ENCODE data around the gene STX8.

STX8 gene

DNA sequence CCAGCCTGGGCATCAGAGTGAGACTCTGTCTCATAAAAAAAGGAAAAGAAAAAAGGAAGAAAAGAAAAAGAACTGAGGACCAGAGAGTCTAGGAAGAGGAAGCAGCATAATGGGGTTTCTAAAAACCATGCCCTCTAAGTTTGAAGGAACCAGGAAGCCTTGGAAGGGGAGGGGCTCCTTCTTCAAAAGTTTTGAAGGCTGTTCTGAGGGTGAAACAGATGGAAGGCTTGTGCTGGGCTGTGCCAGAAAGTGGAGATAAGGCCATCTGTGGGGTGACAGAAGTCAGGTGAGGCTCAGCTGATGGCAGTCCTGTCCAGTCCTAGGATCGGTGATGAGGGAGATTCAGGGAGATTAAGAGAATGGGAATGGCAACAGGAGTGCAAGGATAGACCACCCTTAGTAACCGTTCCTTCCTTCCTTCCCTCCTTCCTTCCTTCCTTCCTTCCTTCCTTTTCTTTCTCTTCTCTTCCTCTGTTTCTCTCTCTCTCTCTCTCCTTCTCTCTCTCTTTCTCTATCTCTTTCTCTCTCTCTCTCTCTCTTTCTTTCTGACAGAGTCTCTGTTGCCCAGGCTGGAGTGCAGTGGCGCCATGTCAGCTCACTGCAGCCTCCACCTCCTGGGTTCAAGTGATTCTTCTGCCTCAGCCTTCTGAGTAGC, 371.7 kb downstream of the STX8 start:
- DNase-seq (ENCODE audit: extremely low spot score, insufficient read length, low read depth): no peak

DNA sequence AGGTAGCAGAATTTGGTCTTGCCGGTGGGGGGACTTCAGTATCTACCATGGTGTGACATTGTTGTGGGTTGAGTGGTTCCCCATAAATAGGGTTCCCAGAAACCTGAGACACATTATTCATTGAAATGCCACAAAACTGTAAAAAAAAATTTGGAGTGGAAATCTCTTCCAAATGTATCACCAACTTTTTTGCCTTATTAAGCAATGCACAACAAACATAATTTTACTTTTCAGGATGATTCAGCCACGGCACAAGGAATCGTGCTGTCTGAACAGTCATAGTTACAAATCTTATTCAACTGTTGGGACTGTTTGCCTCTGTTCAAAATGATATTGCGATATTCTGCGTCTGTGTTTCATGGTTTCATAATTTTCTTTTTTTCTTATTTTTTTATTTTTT, 373.1 kb downstream of the STX8 start:
- no peak for DNase-seq (ENCODE audit: extremely low spot score, insufficient read length, low read depth)
- FAIRE-seq: no peak

More for the DNA sequence above, 371.7 kb downstream of the STX8 start:
- no peak for FAIRE-seq

DNA sequence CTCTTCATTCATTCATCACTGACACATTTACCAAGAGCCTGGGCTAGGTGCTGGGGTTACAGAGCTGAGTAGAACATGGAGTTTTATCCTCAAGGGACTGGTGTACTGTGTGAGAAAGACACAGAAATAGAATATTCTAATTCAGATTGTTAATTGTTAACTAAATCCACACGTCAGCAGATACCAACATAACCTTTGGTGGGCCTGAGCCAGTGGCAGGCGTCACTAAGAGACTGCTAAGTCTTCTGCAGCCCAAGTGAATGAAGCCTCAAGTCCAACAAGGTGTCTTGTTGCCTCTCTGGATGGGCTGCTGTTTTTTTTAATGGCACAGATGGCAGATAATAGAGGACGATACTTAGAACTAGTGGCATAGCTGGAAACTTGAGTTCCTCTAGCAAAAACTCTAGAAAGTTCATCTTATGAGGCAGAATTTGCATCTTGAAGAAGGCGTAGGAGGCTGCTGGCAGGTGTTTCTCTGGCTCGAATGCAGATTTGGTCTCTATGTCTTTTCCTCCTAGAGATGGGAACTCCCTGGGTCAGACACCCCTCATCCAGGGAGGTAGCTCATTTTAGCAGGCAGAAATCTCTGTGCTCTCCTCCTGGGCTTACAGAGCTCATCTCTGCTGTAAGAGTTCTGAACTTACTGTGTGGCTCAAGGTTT, 374.8 kb downstream of the STX8 start:
- FAIRE-seq (peak; percentile 88), DNase-seq (ENCODE audit: extremely low spot score, insufficient read length, low read depth) (peak; percentile 52)
